Thyroid gland (tissue), 4 donors: ENCODE measurements around the gene HMCN2.

ENCODE experiments used
- POLR2A ChIP-seq, 2 donors: fragments of 450-650 bp; IDR thresholded peaks; one replicate each; pipeline ENCODE4 v1.6.1; 2017; ENCODE audit warnings: antibody characterized with exemption in 2 of 2, mild to moderate bottlenecking in 2 of 2, moderate library complexity in 1 of 2
- TF ChIP-seq, protein P1 (sequence below), 6 experiments: fragments of 200-600 bp in 3 of 6; fragments of 450-650 bp in 3 of 6; sonication (generic) in 3 of 6; IDR thresholded peaks; one replicate each; pipeline ENCODE4 v1.5.1; 2016 to 2019; ENCODE audit warnings: antibody characterized with exemption in 6 of 6, mild to moderate bottlenecking in 2 of 6, inconsistent platforms in 1 of 6, moderate library complexity in 1 of 6

DNA sequence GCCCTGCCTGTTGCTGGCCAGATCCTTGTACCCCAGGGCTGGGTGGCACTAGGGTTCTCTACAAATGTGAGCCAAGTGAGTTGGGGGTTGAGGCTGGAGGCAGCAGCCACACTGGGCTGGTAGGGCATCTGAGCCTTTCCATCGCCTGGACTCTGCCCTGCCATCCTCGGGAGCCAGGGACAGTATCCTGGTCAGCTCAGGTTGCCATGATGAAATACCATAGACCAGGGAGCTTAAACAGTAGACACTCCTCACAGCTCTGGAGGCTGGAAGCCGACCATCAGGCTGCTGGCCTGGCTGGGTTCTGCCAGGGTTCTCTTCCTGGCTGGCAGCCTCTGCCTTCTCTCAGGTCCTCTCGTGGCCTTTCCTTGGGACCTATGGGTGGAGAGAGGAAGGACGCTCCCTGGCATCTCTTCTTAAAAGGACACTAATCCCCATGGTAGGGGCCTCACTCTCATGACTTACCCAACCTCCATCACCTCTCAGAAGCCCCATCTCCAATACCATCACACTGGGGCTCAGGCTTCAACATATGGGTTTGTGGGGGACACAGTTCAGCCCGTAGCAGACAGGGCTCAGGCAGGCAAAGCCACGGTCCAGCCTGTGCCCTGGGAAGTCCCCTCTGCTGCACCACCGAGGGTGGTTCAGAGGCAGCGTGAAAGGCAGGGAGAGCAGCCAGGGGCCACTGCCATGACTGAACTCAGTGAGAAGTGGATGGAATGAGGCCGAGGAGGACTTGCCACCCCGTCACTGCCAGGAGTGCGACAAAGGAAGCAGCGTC lies 50.1 kb downstream of the HMCN2 start:
- TF ChIP-seq, protein P1, sequence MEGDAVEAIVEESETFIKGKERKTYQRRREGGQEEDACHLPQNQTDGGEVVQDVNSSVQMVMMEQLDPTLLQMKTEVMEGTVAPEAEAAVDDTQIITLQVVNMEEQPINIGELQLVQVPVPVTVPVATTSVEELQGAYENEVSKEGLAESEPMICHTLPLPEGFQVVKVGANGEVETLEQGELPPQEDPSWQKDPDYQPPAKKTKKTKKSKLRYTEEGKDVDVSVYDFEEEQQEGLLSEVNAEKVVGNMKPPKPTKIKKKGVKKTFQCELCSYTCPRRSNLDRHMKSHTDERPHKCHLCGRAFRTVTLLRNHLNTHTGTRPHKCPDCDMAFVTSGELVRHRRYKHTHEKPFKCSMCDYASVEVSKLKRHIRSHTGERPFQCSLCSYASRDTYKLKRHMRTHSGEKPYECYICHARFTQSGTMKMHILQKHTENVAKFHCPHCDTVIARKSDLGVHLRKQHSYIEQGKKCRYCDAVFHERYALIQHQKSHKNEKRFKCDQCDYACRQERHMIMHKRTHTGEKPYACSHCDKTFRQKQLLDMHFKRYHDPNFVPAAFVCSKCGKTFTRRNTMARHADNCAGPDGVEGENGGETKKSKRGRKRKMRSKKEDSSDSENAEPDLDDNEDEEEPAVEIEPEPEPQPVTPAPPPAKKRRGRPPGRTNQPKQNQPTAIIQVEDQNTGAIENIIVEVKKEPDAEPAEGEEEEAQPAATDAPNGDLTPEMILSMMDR (IDR thresholded peaks at IDR 0.05) = no peak
- TF ChIP-seq POLR2A (IDR thresholded peaks at IDR 0.05) = no peak
